Stimulated activated CD8-positive, alpha-beta memory T cell treated with anti-CD3 and anti-CD28 coated beads, Interleukin-7, amount 100 ng/mL, for 24 hours (primary cell): ENCODE measurements around the gene CDYL.
"Not testable (repeated sequence)": the region's sequence is repeated elsewhere in the genome, so short reads cannot be mapped to it uniquely, and the experiment has no call there.

ENCODE experiments used
- DNase-seq: peaks from one replicate; pipeline ENCODE4 v3.0.0-alpha.2; 2020; ENCODE audit warnings: low read depth

The CDYL gene

DNA sequence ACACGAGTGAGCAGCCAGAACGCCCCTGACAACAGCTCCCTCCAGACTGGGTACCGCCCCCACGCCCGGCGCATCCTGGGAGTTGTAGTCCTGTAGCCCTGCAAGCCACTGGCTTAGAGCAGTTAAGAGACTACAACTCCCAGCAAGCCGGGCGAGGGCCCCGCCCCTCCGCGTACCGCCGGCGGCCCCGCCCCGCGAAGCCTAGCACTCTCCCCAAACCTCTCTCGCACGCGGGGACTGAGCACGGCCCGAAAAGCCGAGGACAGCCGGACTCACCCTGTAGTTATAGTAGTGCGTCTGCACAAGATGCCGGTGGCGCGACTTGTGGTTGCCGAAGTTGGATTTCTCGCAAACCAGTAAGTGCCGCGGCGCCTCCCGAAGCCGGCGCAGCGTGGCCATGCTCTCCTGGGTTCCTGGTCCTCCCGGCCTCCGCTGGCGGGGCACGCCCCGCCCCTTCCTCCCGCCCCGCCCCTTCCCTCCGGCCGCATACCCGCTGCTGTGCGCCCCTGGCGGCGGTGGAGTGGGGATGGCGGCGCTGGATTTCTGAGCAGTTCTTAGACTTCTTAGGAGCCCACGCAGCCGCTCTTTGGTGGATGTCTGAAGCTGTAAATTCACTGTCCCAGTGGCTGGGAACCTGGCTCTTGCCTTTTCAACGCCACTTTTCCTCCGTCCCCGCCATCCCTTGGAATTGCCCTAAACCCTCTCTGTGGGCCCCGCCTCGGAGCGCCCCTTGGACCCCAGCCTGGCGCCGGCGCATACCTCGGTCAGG, 227.6 kb downstream of the CDYL start, which contains the start of gene RPP40:
RPP40 (minus strand) TSS at position 434 of the 769 bp plus-strand sequence; CDS start at position 399, 35 bp downstream.
- DNase-seq = peak; percentile 98

DNA sequence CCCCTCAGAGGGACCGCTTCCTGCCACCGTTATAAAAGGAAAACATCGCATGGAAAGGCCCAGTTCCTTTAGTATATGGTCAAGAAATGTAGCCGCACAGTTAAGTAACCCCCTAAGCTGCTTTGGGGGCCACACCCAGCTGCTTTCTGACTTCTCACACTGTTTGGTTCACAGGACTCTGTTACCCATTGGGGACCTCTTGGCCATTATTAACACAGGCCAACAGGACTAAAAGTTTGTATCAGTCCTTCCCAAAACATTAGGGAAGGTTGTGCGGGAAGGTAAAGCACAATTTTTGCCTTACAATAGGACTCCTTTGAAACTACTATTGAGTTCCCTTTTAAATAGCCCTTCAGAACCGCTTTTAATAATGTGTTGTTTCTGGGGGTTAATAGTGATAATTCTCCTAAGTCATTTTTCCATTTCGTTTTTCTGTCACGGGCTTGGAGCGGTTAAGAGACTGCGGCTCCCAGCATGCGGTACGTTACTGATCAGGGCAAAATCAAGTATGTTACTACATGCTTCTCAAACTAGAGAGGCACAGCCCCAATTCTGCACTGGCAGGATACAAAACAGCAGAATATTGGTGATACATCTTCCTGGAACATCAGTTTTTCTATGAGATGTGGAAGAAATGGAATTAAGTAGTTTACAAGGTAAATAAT, 228.3 kb downstream of the CDYL start:
- no peak for DNase-seq

DNA sequence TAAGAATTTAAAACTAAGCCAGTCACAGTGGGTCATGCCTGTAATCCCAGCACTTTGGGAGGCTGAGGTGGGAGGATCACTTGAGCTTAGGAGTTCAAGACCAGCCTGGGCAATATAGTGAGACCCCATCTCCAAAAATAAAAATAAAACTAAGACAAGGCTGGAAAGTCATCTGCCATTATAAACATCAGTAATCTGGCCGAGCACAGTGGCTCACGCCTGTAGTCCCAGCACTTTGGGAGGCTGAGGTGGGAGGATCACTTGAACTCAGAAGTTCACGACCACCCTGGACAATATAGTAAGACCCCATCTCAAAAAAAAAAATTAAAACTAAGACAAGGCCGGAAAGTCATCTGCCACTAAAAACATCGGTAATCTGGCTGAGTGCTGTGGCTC, 228.8 kb downstream of the CDYL start:
- DNase-seq = not testable (repeated sequence)
